ENCODE measurements around the gene VPS52. TPM values are rescaled to one million over a fixed set of nuclear protein-coding genes. Genes with fewer than 3 reads are reported as not detected.

Gene VPS52
- total and polyA plus RNA-seq, 9 of the 15 experiments (the other 6 are each of a cell fraction or from before 2014, with no cell fraction given) = 24.4 to 103 (median 40.2) TPM

DNA sequence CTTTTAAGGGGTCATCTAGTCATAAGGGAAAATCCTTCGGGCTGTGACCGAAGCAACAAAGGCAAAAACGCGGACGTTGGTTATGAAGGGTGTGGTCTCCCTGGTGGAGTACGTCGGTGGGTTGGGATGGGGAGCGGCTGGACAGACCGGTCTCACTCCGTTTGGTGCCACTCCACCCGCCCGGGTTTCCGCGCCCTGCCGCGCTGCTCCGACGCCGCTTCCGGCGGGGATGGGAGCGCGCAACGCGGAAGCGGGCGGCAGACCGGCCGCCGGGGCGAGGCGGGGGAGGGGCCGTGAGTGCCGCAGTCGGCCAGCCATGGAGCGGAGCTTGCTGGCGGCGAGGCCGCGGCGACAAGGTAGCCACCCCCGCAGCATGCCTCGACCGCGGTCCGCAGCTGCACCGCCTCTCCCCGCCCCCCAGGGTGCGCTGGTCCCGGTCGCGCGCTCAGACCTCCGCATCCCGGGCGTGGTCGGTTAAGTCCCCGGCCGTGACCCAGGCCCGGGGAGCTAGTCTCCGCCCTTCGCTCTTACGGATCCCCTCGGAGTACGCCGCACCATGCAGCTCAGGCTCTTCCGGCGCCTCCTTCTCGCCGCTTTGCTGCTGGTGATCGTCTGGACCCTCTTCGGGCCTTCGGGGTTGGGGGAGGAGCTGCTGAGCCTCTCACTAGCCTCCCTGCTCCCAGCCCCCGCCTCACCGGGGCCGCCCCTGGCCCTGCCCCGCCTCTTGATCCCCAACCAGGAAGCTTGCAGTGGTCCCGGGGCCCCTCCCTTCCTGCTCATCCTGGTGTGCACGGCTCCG, 5.4 kb upstream of the VPS52 start, which contains the start of gene B3GALT4 (continued):
- TF ChIP-seq, protein P1, sequence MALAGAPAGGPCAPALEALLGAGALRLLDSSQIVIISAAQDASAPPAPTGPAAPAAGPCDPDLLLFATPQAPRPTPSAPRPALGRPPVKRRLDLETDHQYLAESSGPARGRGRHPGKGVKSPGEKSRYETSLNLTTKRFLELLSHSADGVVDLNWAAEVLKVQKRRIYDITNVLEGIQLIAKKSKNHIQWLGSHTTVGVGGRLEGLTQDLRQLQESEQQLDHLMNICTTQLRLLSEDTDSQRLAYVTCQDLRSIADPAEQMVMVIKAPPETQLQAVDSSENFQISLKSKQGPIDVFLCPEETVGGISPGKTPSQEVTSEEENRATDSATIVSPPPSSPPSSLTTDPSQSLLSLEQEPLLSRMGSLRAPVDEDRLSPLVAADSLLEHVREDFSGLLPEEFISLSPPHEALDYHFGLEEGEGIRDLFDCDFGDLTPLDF (CRISPR knock-in tag; IDR thresholded peaks at IDR 0.05) = peak; percentile 33; the same call in 1 of the 2 replicates

DNA sequence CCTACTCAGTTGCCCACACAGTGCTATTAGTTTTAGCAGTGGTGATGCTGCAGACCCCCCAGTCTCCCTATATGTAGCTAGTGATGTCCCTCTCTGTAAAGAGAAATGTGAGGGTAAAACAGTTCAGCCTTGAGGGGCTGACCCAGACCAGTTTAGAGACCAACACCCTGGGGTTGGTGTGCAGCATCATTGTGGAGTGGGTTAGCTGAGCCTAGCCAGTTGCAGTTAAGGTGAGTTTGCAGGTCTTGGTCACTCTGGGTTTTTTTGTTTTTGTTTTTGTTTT, 4.8 kb upstream of the VPS52 start:
- Histone ChIP-seq H3K9me1 (ENCODE audit: control insufficient read depth, insufficient read depth, low read length) (no peaks in the 10 kb centered on the region), H3K27ac (ENCODE audit: extremely low read depth, low read depth, low read length) (peak overlapping the region; percentile 98), H3K9ac (ENCODE audit: insufficient read depth in 1 of 2, low read depth in 2 of 2, low read length in 2 of 2) (peak overlapping the region; percentile 90 to 100), H4K20me1 (replicated peaks; ENCODE audit: control insufficient read depth, insufficient read depth, low read length) (peaks cover 42% of the 10 kb centered on the region), H3K4me3 (peak overlapping the region; percentile 93), H2AFZ (ENCODE audit: low read depth, low read length) (no peak overlapping the region), H3K4me2 (ENCODE audit: insufficient read depth, low read length) (peak overlapping the region; percentile 99), H3K27me3 (ENCODE audit: control insufficient read depth in 2 of 2, insufficient read depth in 2 of 2, low read length in 2 of 2) (no peaks in the 10 kb centered on the region), H3K79me2 (ENCODE audit: control insufficient read depth, insufficient read depth, low read length) (peaks cover 49% of the 10 kb centered on the region), H3K4me1 (replicated peaks in 1 of 2; ENCODE audit: control insufficient read depth in 2 of 2, insufficient read depth in 2 of 2, low read length in 2 of 2) (peaks cover 39 to 40% of the 10 kb centered on the region in 2 experiments), H3K9me3 (replicated peaks; ENCODE audit: control insufficient read depth, insufficient read depth, low read depth, low read length) (no peaks in the 10 kb centered on the region), H3K36me3 (ENCODE audit: control insufficient read depth, insufficient read depth, low read length) (peaks cover 86% of the 10 kb centered on the region)
- intact Hi-C loops (cut with micrococcal nuclease) (loop anchor here (2.0 to 10.0 kb wide), 3 partner anchors 134 to 298 kb away; partner anchors contain the start of genes CUTA and PHF1), in situ Hi-C loops (cut with MboI) (loop anchor here (10.0 kb wide), 1 partner anchor 128 kb away; no protein-coding TSS in a partner anchor)
- ATAC-seq = peak; percentile 3
- ChIA-PET POLR2A (interaction anchor here (0.6 to 8.1 kb wide), 20 partner anchors 10 to 305 kb away, joined by 3 to 90 read pairs (median 4); partner anchors contain the start of genes KIFC1, PFDN6, RGL2 and RING1), CTCF (ENCODE audit: low intra/inter-chr PET ratio) (interaction anchor here (0.6 to 6.6 kb wide), 4 partner anchors 131 to 153 kb away, joined by 3 to 64 read pairs (median 4); no protein-coding TSS in a partner anchor)
- no TSS peak for BruUV-seq (replicated peaks)
- FAIRE-seq = peak; percentile 49
- no peak for DNase-seq (ENCODE audit: extremely low read depth in 1 of 4, low spot score in 3 of 4)
- TF ChIP-seq ZNF696 (CRISPR knock-in tag; conservative IDR thresholded peaks at IDR 0.05) (peak; percentile 63; the same call in 1 of the 2 replicates), SMARCA5 (IDR thresholded peaks at IDR 0.05) (0 out of 2 replicates have a peak, but pooled peaks have one; percentile 45), FOXK1 (CRISPR knock-in tag; IDR thresholded peaks at IDR 0.05; ENCODE audit: borderline replicate concordance) (peak; percentile 38; the same call in 1 of the 2 replicates), HMG20A (CRISPR knock-in tag; conservative IDR thresholded peaks at IDR 0.05) (0 out of 2 replicates have a peak, but pooled peaks have one; percentile 40), TARDBP (IDR thresholded peaks at IDR 0.05) (no peak), ZNF408 (CRISPR knock-in tag; IDR thresholded peaks at IDR 0.05; ENCODE audit: low read depth) (0 out of 2 replicates have a peak, but pooled peaks have one; percentile 64), TCFL5 (CRISPR knock-in tag; conservative IDR thresholded peaks at IDR 0.05) (peak; percentile 61; the same call in 1 of the 2 replicates)
- TF ChIP-seq, protein P2, sequence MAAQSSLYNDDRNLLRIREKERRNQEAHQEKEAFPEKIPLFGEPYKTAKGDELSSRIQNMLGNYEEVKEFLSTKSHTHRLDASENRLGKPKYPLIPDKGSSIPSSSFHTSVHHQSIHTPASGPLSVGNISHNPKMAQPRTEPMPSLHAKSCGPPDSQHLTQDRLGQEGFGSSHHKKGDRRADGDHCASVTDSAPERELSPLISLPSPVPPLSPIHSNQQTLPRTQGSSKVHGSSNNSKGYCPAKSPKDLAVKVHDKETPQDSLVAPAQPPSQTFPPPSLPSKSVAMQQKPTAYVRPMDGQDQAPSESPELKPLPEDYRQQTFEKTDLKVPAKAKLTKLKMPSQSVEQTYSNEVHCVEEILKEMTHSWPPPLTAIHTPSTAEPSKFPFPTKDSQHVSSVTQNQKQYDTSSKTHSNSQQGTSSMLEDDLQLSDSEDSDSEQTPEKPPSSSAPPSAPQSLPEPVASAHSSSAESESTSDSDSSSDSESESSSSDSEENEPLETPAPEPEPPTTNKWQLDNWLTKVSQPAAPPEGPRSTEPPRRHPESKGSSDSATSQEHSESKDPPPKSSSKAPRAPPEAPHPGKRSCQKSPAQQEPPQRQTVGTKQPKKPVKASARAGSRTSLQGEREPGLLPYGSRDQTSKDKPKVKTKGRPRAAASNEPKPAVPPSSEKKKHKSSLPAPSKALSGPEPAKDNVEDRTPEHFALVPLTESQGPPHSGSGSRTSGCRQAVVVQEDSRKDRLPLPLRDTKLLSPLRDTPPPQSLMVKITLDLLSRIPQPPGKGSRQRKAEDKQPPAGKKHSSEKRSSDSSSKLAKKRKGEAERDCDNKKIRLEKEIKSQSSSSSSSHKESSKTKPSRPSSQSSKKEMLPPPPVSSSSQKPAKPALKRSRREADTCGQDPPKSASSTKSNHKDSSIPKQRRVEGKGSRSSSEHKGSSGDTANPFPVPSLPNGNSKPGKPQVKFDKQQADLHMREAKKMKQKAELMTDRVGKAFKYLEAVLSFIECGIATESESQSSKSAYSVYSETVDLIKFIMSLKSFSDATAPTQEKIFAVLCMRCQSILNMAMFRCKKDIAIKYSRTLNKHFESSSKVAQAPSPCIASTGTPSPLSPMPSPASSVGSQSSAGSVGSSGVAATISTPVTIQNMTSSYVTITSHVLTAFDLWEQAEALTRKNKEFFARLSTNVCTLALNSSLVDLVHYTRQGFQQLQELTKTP (IDR thresholded peaks at IDR 0.05; ENCODE audit: low read depth in 1 of 2, partially characterized antibody in 2 of 2) = peak in 1 of 2 experiments; percentile 24
- TF ChIP-seq, protein P3, sequence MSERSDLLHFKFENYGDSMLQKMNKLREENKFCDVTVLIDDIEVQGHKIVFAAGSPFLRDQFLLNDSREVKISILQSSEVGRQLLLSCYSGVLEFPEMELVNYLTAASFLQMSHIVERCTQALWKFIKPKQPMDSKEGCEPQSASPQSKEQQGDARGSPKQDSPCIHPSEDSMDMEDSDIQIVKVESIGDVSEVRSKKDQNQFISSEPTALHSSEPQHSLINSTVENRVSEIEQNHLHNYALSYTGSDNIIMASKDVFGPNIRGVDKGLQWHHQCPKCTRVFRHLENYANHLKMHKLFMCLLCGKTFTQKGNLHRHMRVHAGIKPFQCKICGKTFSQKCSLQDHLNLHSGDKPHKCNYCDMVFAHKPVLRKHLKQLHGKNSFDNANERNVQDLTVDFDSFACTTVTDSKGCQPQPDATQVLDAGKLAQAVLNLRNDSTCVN (CRISPR knock-in tag; IDR thresholded peaks at IDR 0.05) = peak; percentile 95; the same call in 1 of the 2 replicates
- TF ChIP-seq, protein P4, sequence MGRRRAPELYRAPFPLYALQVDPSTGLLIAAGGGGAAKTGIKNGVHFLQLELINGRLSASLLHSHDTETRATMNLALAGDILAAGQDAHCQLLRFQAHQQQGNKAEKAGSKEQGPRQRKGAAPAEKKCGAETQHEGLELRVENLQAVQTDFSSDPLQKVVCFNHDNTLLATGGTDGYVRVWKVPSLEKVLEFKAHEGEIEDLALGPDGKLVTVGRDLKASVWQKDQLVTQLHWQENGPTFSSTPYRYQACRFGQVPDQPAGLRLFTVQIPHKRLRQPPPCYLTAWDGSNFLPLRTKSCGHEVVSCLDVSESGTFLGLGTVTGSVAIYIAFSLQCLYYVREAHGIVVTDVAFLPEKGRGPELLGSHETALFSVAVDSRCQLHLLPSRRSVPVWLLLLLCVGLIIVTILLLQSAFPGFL (CRISPR knock-in tag; IDR thresholded peaks at IDR 0.05) = no peak
